NT2/D1 (cell line): Measurements from ENCODE around the gene CHRNE.

Experiments
- DNase-seq: peaks from one replicate; pipeline ENCODE4 v3.0.0-alpha.2; 2011; ENCODE audit warnings: low read depth, low spot score
- H3K27me3 ChIP-seq: 2 replicates; pipeline ENCODE4 v1.6.0; 2011; ENCODE audit warnings: mild to moderate bottlenecking; ENCODE audit not compliant: insufficient read length, insufficient read depth
- H3K36me3 ChIP-seq: 2 replicates; pipeline ENCODE4 v1.6.1; 2011; ENCODE audit warnings: mild to moderate bottlenecking, low read length, mixed read lengths; ENCODE audit not compliant: insufficient read depth, insufficient read length
- H3K4me1 ChIP-seq: 2 replicates; pipeline ENCODE4 v1.5.1; 2011; ENCODE audit not compliant: insufficient read depth, insufficient read length
- H3K4me3 ChIP-seq: 2 replicates; pipeline ENCODE4 v1.5.1; 2011; ENCODE audit warnings: low read depth; ENCODE audit not compliant: insufficient read length
- H3K9ac ChIP-seq: 2 replicates; pipeline ENCODE4 v1.6.0; 2011; ENCODE audit warnings: low read depth; ENCODE audit not compliant: insufficient read length
- H3K9me3 ChIP-seq: 2 replicates; pipeline ENCODE4 v1.5.1; 2011; ENCODE audit warnings: mild to moderate bottlenecking, low read length; ENCODE audit not compliant: insufficient read depth
- SUZ12 ChIP-seq: IDR thresholded peaks from 2 replicates; pipeline ENCODE4 v1.6.1; 2011; ENCODE audit not compliant: insufficient read length, insufficient read depth; ENCODE audit errors: extremely low read depth
- YY1 ChIP-seq: IDR thresholded peaks from 2 replicates; pipeline ENCODE4 v1.6.1; 2011; ENCODE audit not compliant: insufficient read length, insufficient read depth
- ZNF274 ChIP-seq: IDR thresholded peaks from 2 replicates; pipeline ENCODE4 v1.6.1; 2011; ENCODE audit warnings: mild to moderate bottlenecking, low read depth, low read length

The CHRNE gene

DNA sequence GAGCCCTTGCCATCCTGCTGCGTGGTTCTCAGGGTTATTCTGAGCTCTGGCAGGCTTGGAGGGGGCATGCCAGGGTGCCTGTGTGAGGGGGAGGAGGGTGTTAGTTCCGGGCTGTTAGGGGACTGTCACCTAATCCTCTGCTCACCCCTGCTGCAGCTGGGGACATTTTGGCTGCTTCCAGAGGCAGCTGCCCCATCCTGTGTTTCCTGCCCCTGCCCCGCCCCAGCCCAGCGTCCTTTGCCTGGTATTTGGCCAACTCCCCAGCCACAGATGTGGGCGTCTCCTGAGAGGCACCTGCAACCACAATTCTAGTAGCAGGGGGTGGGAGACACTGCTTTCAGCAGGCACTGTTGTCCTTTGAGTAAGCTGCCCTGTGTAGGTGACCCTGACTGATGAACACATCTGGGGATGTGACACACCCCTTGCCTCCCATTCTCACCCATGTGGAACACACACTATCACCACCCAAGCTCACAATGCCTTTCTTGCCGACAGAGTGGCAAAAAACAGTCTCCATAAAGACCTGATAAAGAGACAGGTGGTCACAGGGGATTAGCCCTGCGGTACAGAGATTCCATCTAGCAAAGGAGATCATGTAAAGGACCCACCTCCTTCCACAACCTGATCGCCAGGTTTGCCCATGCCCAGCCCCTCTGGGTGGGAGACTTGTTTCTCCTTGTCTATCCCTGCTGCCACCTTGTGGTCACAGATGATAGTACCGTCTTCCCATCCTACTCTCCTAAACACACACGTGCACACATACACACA is at the start of gene CHRNE:
Gene CHRNE, minus strand, starts transcription at position 48 of the 768 bp plus-strand sequence. Its CDS starts 35 bp downstream, at position 13.
- Histone ChIP-seq H3K27me3 (no peaks in the 10 kb centered on the region), H3K9me3 (no peaks in the 10 kb centered on the region), H3K36me3 (peaks cover 17% of the 10 kb centered on the region), H3K4me3 (no peak within 1 kb of the TSS), H3K4me1 (peaks cover 6% of the 10 kb centered on the region), H3K9ac (peak within 1 kb of the TSS; percentile 25)
- TF ChIP-seq SUZ12 (no peak), ZNF274 (no peak), YY1 (no peak)
- peak; percentile 63 for DNase-seq

DNA sequence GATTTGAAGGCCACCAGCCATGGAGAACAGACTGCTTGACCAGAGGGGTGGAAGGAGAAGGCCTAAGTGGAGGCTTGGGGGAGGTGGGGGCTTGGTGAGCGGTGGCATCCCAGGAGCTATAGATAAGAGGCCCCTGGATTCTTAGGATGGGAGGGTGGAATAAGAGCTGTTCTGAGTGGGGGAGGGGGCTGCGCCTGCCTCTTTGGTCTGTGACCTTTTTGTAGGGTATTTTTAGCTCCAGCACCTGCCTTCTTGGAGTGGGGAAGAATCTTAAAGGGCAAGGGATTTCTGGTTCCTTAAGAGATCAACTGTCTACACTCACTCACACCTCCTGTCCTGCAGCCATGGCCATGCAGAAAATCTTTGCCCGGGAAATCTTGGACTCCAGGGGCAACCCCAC is 48.6 kb upstream of the CHRNE start:
- Histone ChIP-seq H3K36me3 (peaks cover 31% of the 10 kb centered on the region), H3K9me3 (no peaks in the 10 kb centered on the region), H3K4me1 (peaks cover 5% of the 10 kb centered on the region), H3K27me3 (no peaks in the 10 kb centered on the region), H3K9ac (peak overlapping the region; percentile 93), H3K4me3 (peak overlapping the region; percentile 70)
- TF ChIP-seq YY1, result no peak
- no peak for TF ChIP-seq SUZ12
- no peak for TF ChIP-seq ZNF274
- DNase-seq, result no peak

DNA sequence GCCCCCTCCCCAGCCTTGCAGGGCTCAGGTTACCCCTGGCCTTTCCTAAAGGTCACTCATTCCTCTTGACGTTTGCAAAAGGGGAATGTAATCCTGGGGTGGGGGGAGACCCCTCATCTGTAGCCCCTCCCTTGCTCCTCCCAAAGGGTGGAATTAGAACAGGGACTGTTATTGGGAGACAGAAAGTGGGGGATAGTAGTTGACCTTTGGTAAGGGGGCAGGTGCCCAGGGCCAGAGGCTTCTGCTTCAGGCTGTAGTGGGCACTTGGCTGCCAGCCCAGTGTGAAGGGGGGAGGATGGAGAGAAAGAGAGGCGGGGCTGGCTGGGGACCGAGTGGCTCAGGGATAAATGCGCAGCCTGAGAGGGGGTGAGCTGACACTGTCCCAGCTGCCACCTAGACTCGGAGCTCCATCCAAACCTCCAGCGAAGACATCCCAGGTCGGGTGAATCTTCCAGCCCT is 47.9 kb upstream of the CHRNE start, which contains the start of gene ENO3:
Gene ENO3, plus strand, starts transcription at position 374 of the 459 bp plus-strand sequence. CDS start 711 bp downstream, outside the sequence.
- DNase-seq, result no peak
- peak within 1 kb of the TSS; percentile 70 for H3K4me3 ChIP-seq

DNA sequence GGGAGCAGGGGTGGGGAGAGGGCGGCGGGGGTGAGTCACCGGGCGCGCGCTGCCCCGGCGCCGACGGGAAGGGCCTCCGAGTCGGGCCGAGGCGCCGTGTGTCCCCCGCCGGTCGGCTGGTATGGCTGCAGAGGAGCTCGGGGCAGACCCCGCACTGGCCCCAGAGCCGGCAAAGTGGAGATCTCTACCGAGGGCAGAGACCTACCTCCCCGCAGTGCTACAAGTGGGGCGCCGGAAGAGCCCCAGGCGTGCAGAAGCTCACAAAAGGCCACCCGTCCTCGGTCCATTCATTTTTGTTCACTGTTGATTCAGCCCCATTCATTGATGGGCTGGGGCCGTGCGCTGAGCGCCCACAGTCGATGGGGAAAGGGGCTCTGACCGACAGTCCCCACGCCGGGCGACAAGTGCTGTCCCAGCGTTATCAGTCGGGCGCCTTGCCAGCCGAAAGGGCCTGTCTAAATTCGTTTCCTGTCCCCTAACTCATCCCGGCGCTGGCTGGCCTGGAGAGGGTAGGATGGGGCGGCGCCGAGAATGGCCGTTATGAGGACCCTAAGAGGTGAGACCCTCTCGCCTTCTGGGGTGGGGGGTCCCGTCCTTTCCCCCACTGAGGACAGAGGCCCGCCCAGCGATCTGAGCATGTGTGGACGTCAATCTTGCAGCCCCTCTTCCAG is 47.3 kb upstream of the CHRNE start:
- DNase-seq, result no peak
- TF ChIP-seq YY1 (no peak), ZNF274 (no peak), SUZ12 (no peak)
- peaks cover 5% of the 10 kb centered on the region for H3K4me1 ChIP-seq
- H3K9ac ChIP-seq, result peak overlapping the region; percentile 93
- H3K4me3 ChIP-seq, result peak overlapping the region; percentile 70
- peaks cover 32% of the 10 kb centered on the region for H3K36me3 ChIP-seq
- H3K27me3 ChIP-seq, result no peaks in the 10 kb centered on the region
- no peaks in the 10 kb centered on the region for H3K9me3 ChIP-seq

More for the DNA sequence above, 47.9 kb upstream of the CHRNE start, which contains the start of gene ENO3:
- H3K4me1 ChIP-seq, result peaks cover 5% of the 10 kb centered on the region
- TF ChIP-seq SUZ12 (no peak), ZNF274 (no peak)
- no peaks in the 10 kb centered on the region for H3K27me3 ChIP-seq
- peak within 1 kb of the TSS; percentile 93 for H3K9ac ChIP-seq
- H3K9me3 ChIP-seq, result no peaks in the 10 kb centered on the region
- peaks cover 32% of the 10 kb centered on the region for H3K36me3 ChIP-seq

DNA sequence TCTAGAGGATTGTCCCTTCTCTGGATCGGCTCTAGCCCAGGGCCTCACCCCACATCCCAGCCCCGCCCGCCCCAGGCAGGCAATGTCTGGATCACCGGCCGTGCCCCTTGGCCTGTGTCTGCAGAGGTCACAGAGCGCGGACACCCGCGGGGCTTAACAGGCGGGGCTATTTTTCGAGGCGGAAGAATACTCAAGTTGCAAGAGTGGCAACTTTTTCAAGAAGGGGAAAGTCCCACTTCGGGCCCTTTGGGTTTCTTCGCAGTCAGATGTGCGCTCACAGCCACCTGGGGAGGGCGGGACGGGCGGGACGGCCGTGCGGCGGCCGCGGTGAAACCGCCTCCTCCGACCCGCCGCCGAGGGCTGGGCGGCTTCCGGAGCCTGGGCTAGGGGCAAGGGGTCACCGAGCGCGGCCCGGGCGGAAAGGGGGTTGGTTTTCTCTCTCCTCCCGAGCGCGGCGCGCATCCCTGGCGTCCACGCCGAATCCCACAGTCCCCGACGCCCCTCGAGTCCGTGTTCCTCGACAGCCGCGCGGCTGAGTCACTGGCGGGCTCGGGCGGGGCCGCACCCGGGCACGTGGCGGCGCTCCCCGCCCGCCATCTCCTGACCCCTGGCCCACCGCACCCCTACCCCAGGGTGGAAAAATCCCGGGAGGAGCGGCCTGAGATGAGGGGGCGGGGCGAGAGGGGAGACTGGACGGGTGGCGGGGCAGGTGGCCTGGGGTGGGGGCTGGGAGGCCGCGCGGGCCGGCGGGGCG is 46.6 kb upstream of the CHRNE start:
- H3K36me3 ChIP-seq, result peaks cover 36% of the 10 kb centered on the region
- H3K4me3 ChIP-seq, result peak overlapping the region; percentile 97
- DNase-seq, result no peak
- peaks cover 5% of the 10 kb centered on the region for H3K4me1 ChIP-seq
- TF ChIP-seq ZNF274 (no peak), SUZ12 (no peak), YY1 (no peak)
- H3K9ac ChIP-seq, result peak overlapping the region; percentile 95
- no peaks in the 10 kb centered on the region for H3K27me3 ChIP-seq
- H3K9me3 ChIP-seq, result no peaks in the 10 kb centered on the region

DNA sequence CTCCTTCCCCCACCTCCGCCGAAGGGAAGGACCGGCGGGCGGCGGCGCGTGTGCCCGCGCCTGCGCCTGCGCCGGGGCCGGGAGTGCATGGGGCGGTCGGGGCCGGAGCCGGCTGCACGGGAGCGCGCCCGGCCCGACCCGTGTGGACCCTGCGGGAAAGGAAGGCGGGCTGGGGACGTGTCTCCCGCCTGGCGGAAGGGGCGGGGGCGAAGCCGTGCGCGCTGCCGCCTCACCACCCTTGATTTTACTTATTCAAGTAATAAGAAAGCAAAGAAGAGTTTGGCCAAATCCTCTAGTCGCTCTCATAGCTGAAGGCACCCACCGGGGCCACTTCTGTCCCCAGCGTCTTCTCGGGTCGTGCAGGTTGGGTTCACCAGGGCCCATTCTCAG is 46.0 kb upstream of the CHRNE start:
- peak overlapping the region; percentile 97 for H3K4me3 ChIP-seq
- TF ChIP-seq YY1 (no peak), ZNF274 (no peak), SUZ12 (no peak)
- H3K36me3 ChIP-seq, result peaks cover 41% of the 10 kb centered on the region
- peaks cover 5% of the 10 kb centered on the region for H3K4me1 ChIP-seq
- DNase-seq, result peak; percentile 66
- H3K27me3 ChIP-seq, result no peaks in the 10 kb centered on the region
- H3K9ac ChIP-seq, result peak overlapping the region; percentile 95
- no peaks in the 10 kb centered on the region for H3K9me3 ChIP-seq

DNA sequence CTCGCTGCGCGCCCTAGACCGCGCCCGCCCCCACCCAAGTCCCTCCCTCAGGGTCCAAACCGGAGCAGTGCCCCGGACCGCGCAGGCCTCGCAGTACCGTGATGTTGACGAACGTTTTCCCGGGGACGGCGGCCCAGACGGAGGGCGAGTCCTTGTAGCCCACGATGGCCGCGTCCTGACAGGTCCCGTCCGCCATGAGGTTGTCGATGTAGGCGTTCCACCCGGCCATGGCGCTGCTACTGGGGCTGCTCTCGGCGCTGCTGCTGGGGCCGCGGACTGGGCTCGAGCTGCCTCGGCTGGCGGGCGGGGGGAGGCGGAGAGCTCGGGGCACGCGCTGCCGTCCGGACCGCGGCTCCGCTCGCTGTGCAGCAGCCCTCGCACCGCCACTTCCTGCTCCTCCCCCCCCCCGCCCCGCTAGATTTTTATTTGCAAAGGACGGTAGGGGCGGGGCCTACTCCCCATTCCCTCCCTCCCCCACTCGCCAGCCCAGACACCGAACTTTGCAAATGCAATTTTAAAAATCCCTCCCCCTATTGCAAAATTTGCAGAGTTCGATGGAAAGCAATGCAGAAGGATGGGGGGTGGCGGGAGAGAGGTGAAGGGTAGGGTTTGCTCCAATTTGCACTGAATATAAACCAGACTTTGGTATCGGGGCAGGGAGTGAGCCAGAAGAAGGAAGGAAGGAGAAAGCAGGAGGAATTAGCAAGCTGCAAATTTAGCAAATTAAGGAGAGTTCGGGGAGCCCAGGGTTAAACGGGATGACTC is 45.5 kb upstream of the CHRNE start, which contains the start of gene PFN1:
Gene PFN1, minus strand, starts transcription at position 365 of the 765 bp plus-strand sequence. Its CDS starts 136 bp downstream, at position 229.
- peak; percentile 69 for DNase-seq
- H3K27me3 ChIP-seq, result no peaks in the 10 kb centered on the region
- peaks cover 47% of the 10 kb centered on the region for H3K36me3 ChIP-seq

More for the DNA sequence above, 45.5 kb upstream of the CHRNE start, which contains the start of gene PFN1:
- no peak for TF ChIP-seq SUZ12
- TF ChIP-seq ZNF274, result no peak
- no peak for TF ChIP-seq YY1
- Histone ChIP-seq H3K4me3 (peak within 1 kb of the TSS; percentile 97), H3K9me3 (no peaks in the 10 kb centered on the region), H3K4me1 (peaks cover 2% of the 10 kb centered on the region), H3K9ac (peak within 1 kb of the TSS; percentile 99)
